Right ventricle myocardium superior (tissue), 1 donor: Measurements from ENCODE around the gene GAS6. TPM values are rescaled to one million over a fixed set of nuclear protein-coding genes. Genes with fewer than 3 reads are reported as not detected.
"Not testable (repeated sequence)": the region's sequence is repeated elsewhere in the genome, so short reads cannot be mapped to it uniquely, and the experiment has no call there.

ENCODE experiments used
- ATAC-seq: fragments of 200-7000 bp; cut with Tn5 transposase; one replicate; pipeline ENCODE4 v1.9.1; 2020; ENCODE audit warnings: mild to moderate bottlenecking; ENCODE audit not compliant: poor library complexity
- DNase-seq: peaks from one replicate; pipeline ENCODE4 v3.0.0-alpha.2; 2020
- intact Hi-C: fragments of 100-400 bp; cut with DNase I; formaldehyde crosslinking; loops from one replicate; pipeline ENCODE4 v1.11.2; 2022
- total RNA-seq: library from RNA; stranded (reverse); fragmentation: NEBNext Ultra II Directional; extraction: Animal tissue kit (Norgen Biotek cat#: 25700); gene quantifications from one replicate; pipeline ENCODE4 v1.2.1, GENCODE V29; 2021
- donor health status: DM: no; HTN: yes; CAD: no; lungs with severe emphysema.

GAS6 gene
- total RNA-seq, 1 donor from 2014 or later = 181 TPM

GRCh38 chr13:113833111-113833830 lies 30.6 kb downstream of the GAS6 start:
- intact Hi-C loops = no loop called here
- ATAC-seq = no peak
- DNase-seq = peak; percentile 27

DNA sequence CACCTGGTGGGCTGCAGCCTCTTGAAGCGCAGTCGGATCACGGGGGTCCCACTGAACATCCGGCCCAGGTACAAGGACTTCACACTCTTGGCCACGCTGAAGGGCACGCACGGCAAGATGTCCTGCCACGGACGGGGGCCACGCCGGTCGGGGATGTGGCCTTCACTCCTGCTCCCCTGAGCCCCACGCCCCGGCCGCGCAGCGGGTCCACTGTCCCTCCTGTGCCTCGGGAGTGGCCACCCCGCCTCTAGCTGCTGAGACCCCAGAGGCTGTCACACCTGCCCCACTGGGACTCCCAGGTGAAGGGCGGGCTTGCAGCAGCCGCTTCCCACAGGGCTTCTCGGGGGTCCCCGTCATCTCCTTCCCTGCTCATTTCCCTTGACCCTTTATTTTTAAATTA lies 31.2 kb downstream of the GAS6 start:
- intact Hi-C loops = no loop called here
- no peak for DNase-seq
- ATAC-seq = no peak

- intact Hi-C loops = no loop called here
- DNase-seq (peak; percentile 34), ATAC-seq (no peak)
Observed at GRCh38 chr13:113832205-113832604, 31.7 kb downstream of the GAS6 start.

GRCh38 chr13:113831061-113831460 lies 32.8 kb downstream of the GAS6 start:
- ATAC-seq (no peak), DNase-seq (peak; percentile 31)
- intact Hi-C loops = no loop called here

- DNase-seq, ATAC-seq, intact Hi-C loops: not testable (repeated sequence)
Observed at GRCh38 chr13:113830426-113830950, 33.4 kb downstream of the GAS6 start.

DNA sequence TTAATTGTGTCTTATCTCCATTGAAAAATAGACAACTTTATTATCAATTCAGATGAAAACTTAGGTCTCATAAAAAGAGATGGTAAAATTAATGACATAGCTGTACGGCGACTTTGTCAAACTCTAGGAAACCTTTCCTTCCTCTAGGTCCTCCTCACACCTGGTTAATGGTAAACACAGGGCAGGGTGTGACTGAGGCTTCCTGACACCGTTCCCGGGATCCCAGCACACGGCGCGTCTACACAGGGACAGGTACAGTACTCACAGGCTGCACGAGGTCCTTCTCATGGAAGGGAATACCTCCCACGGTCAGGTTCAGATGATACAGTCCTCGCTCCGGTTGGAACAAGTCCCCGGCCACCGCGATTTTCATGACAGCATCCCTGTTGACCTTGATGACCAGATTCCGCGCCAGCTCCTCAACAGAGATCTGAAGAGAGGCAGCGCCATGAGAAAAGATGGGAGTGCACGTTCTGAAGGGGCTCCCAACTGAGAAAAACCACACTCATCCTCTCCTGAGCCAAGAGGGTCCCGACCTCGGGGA lies 35.5 kb downstream of the GAS6 start:
- intact Hi-C loops = no loop called here
- no peak for ATAC-seq
- DNase-seq = peak; percentile 34

GRCh38 chr13:113827021-113827420 lies 36.9 kb downstream of the GAS6 start:
- ATAC-seq (no peak), DNase-seq (peak; percentile 8)
- intact Hi-C loops = no loop called here

DNA sequence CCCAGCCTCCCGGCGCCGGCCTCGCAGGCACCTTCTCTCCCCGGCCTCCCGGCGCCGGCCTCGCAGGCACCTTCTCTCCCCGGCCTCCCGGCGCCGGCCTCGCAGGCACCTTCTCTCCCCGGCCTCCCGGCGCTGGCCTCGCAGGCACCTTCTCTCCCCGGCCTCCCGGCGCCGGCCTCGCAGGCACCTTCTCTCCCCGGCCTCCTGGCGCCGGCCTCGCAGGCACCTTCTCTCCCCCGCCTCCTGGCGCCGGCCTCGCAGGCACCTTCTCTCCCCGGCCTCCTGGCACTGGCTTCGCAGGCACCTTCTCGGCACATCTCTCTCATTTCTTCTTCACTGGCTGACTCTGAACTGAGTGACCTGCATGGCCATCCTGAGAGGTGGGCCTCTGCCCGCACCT lies 37.4 kb downstream of the GAS6 start:
- intact Hi-C loops, ATAC-seq: not testable (repeated sequence)

GRCh38 chr13:113825841-113826240 lies 38.0 kb downstream of the GAS6 start:
- DNase-seq = peak; percentile 19

More for the DNA sequence above, 37.4 kb downstream of the GAS6 start:
- peak; percentile 12 for DNase-seq

DNA sequence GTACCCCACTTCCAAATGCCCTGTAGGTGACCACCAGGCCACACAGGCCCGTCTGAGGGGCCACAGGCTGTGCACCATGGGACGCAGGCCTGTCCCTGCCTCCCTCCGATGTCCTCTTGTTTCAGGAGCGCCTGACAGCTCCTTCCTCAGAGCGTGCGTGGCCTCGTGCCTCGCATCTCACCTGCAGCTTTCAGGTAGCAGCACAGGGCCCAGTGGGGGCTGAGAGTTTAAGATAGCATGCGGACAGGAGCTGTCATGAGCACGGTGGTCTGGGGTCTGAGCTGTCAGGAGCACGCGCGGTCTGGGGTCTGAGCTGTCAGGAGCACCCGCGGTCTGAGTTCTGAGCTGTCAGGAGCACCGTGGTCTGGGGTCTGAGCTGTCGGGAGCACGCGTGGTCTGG lies 40.1 kb downstream of the GAS6 start:
- intact Hi-C loops = no loop called here
- no peak for ATAC-seq
- DNase-seq = no peak

More at GRCh38 chr13:113825841-113826240, 38.0 kb downstream of the GAS6 start:
- no peak for ATAC-seq
- intact Hi-C loops = no loop called here

DNA sequence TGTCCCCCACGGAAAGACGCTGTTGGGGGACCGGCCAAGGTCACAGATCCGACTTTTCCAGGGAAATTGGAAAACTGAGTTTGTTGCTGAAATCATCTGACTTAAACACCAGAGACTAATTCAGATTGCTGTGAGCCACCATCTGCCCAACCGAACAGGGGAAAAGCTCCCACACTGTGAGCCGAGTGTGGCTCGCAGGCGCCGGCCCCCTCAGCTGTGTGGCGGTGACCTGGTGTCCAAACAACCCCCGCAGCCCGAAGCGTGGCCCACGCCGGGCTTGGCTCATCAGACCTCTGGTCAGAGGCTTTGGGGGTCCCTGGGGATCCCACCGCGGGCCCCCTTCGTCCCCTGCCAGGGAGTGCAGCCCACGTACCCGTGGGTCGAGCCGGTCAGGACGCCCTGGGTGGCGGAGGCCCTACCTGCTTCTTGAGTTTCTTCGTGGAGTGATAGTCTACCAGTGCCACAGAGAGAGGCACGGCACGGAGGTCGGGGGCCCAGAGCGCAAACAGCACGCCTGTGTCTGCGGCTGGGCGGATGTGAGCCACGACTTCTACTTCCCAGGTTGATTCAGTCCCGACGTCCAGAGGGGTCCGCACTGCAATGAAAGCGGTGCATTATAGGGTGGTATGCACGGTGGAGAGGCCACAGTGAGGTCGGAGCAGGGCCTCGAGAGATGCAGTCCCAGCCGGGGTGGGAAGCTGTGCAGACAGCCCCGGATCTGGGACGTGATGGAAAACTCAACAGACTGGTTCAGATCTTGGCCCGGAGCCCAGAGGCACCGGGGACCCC lies 40.7 kb downstream of the GAS6 start:
- intact Hi-C loops = no loop called here
- DNase-seq (peak; percentile 38), ATAC-seq (no peak)

DNA sequence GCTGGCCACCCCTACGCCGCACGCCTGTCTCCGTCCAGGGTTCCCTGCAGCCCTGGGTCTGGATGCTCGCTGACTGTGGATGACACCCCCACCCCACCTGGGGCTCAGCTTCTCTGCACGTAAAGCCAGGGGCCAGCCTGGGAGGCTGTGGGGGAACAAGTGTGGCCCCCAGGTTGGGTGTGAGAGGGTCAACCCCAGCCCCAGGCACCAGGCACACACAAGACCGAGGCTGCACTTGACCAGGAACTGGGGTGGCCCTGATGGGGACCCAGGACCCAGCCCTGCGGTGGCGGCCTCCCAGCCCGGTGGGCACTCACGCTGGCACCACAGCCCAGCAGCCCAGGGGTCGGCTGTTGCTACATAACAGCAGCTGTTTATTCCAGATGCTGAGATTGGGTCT lies 41.6 kb downstream of the GAS6 start:
- DNase-seq (peak; percentile 40), ATAC-seq (no peak)
- intact Hi-C loops = no loop called here

GRCh38 chr13:113821847-113822246 lies 42.0 kb downstream of the GAS6 start:
- intact Hi-C loops = no loop called here
- DNase-seq = peak; percentile 48
- no peak for ATAC-seq

GRCh38 chr13:113820813-113821651 lies 42.8 kb downstream of the GAS6 start:
- DNase-seq (peak; percentile 85), ATAC-seq (peak; percentile 82)
- intact Hi-C loops = no loop called here

GRCh38 chr13:113819731-113820715 lies 43.9 kb downstream of the GAS6 start:
- ATAC-seq (no peak), DNase-seq (peak; percentile 38)
- intact Hi-C loops = loop anchor here (5.0 kb wide), 3 partner anchors 67 to 127 kb away; no protein-coding TSS in a partner anchor

DNA sequence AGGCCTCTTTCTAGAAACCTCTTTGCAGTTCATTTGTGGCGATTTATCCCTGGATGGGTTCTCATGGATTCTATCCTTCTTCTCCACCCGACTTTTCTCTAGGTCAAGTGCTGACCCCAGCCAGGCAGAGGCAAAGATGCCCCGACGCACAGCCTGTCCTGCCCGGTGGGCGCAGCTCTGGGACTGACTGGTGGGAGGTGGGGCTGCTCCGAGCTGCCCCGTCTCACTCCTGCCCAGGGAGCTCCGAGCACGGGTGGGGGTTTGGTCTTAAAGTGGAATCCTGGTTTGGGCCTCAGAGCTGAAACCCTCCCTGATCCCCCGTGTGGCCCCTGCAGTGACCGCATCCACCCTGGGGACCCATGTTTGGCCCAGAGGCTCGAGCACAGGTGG lies 44.5 kb downstream of the GAS6 start:
- peak; percentile 45 for DNase-seq
- ATAC-seq = no peak
- intact Hi-C loops = loop anchor here (5.0 kb wide), 3 partner anchors 68 to 128 kb away; no protein-coding TSS in a partner anchor

DNA sequence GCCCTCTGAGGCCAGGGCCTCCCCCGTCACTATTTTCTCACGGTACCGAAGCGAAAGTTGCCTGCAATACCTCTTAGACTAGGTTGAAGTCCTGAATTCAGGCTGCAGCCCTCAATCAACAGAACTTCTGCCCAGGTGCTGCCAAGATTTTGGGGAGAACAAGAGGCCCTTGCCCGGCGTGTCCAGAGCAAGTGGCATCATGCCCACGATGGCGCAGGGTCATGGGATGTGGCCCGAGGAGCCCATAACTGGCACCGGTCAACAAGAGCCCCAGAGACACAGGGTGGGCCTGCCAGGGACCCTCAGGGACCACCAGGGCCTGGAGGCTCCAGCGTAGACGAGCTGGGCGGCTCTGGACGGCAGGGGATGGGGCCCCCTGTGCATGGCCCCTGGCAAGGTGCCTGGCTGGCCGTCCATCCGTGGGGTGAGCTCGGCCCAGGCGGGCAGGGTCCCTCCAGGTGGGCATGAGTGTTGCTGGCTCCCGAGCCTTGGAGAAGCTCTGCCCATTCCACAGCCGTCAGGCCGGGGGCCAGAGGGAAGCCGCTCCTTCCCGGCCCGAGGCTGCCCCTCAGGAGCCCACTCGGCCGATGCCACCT lies 45.1 kb downstream of the GAS6 start:
- ATAC-seq = no peak
- intact Hi-C loops = loop anchor here (5.0 kb wide), 3 partner anchors 69 to 129 kb away; no protein-coding TSS in a partner anchor
- peak; percentile 43 for DNase-seq
